GM13976 (cell line): ENCODE data around the gene ZNF146.

Experiments used
- DNase-seq: peaks from one replicate; pipeline ENCODE4 v3.0.0; 2012; ENCODE audit warnings: low spot score
- in situ Hi-C: fragments of 300-500 bp; cut with MboI; formaldehyde crosslinking; loops from one replicate; pipeline ENCODE4 v1.12.0; 2022; ENCODE audit warnings: low sequenced_read_pairs, mixed read lengths, inconsistent platforms; ENCODE audit not compliant: unreplicated experiment
- TF ChIP-seq, protein P1 (sequence below): IDR thresholded peaks from 2 replicates; pipeline ENCODE4 v1.5.1; 2012; ENCODE audit warnings: borderline replicate concordance, mild to moderate bottlenecking; ENCODE audit not compliant: insufficient read depth; ENCODE audit errors: extremely low read depth, missing control alignments, control extremely low read depth

The ZNF146 gene

DNA sequence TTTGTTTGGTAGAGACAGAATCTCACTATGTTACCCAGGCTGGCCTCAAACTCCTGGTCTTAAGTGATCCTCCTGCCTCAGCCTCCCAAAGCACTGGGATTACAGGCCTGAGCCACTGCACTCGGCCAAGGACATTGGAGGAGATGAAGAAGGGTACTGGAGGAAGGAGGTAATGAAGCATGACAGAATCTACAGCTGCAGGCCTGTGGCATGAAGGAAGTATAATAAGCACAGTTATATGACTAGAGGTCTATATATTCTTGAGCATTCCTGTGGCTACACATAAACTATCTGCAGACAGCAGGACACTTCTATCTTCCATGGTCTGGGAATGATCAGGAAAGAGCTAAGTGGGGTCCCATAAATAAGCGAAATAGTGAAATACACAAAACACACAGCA, 18.7 kb upstream of the ZNF146 start:
- TF ChIP-seq, protein P1, sequence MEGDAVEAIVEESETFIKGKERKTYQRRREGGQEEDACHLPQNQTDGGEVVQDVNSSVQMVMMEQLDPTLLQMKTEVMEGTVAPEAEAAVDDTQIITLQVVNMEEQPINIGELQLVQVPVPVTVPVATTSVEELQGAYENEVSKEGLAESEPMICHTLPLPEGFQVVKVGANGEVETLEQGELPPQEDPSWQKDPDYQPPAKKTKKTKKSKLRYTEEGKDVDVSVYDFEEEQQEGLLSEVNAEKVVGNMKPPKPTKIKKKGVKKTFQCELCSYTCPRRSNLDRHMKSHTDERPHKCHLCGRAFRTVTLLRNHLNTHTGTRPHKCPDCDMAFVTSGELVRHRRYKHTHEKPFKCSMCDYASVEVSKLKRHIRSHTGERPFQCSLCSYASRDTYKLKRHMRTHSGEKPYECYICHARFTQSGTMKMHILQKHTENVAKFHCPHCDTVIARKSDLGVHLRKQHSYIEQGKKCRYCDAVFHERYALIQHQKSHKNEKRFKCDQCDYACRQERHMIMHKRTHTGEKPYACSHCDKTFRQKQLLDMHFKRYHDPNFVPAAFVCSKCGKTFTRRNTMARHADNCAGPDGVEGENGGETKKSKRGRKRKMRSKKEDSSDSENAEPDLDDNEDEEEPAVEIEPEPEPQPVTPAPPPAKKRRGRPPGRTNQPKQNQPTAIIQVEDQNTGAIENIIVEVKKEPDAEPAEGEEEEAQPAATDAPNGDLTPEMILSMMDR = no peak
- DNase-seq = no peak
- in situ Hi-C loops = no loop called here

DNA sequence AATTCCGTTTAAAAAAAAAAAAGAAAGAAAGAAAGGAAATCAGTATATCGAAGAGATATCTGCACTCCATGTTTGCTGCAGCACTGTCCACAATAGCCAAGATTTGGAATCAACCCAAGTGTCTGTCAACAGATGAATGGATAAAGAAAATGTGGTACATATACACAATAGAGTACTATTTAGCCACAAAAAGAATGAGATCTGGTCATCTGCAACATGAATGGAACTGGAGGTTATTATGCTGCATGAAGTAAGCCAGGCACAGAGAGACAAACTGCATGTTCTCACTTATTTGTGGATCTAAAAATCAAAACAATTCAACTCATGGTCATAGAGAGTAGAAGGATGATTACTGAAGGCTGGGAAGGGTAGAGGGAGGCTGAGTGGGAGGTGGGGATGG, 16.8 kb upstream of the ZNF146 start:
- in situ Hi-C loops = no loop called here
- no peak for DNase-seq
- TF ChIP-seq, protein P1 = no peak

DNA sequence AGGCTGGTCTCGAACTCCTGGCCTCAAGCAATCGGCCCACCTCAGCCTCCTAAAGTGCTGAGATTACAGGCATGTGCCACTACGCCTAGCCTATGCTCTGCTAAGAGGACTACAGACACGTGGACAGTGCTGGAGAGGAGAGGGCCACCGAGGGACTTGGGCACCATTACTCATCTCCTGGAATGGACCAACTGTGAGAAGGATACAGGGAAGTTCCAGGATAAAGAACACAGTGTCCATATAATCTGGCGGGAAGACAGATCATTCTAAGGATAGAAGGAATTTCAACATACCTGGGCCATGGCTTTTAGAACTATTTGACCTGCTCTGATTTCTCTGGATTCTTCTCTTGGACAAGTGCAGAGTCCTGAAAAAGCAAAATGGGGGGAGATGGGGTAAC, 13.2 kb upstream of the ZNF146 start:
- TF ChIP-seq, protein P1 = no peak
- in situ Hi-C loops = loop anchor here (25.0 kb wide), 1 partner anchor 286 kb away; the partner anchor contains the start of gene ZNF566
- no peak for DNase-seq

DNA sequence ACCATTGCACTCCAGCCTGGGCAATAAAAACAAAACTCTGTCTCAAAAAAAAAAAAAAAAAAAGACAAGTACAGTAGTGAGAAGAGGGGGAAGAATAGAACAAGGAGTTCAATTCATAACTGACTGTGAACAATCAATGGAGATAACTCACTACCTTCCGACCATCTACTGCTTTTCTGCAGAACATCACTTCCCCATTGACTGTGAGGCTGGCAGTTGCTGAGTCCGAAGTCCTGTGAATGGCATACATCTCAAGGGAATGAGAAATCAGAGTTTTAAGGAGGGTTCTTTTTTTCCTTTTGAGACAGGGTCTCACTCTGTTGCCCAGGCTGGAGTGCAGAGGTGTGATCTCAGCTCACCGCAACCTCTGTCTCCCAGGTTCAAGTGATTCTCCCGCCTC, 11.6 kb upstream of the ZNF146 start:
- in situ Hi-C loops = loop anchor here (25.0 kb wide), 1 partner anchor 284 kb away; the partner anchor contains the start of gene ZNF566
- TF ChIP-seq, protein P1 = no peak
- DNase-seq = no peak

DNA sequence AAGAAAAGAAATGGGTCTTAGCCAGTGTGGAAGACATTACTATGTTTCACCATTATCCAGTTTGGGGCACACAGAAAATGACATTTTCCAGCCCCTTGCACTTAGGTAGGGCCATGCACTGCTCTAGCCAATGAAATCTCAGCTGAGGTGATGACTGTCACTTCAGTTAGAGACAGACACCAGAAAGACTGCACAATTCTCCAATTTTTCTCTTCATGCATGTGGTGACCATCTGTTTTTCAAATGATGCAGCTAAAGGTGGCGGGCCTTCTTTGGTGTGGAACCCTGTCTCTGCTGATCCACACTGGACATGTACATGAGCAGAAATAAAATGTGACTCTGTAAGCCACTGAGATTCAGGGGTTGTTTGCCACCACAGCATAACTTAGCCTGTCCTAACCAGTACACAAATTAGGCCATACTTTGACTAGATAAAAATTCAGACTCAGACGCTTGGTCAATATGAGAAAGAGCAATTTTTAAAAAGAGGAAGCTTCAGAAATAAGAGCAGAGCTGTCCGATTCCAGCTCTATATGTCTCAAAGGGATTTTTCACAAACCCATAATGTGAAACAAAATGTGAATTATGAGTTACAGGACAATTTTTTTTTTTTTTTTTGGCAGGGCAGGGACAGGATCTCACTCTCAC, 7.2 kb upstream of the ZNF146 start:
- TF ChIP-seq, protein P1 = no peak
- peak; percentile 60 for DNase-seq
- in situ Hi-C loops = loop anchor here (25.0 kb wide), 1 partner anchor 280 kb away; the partner anchor contains the start of gene ZNF566

DNA sequence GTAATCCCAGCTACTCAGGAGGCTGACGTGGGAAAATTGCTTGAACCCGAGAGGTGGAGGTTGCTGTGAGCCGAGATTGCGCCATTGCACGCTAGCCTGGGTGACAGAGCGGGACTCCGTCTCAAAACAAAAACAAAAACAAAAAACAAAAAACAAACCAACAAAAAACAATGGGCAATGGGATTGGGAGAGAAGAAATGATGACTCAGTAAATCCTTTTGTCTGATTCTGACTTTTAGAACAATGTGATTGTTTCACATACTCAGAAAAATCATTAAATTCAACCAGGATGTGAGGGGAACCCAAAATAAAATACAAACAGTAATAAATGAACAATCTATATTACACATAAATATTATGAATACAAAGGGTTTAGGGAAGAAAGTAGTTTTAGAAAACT, 5.5 kb upstream of the ZNF146 start:
- in situ Hi-C loops = loop anchor here (25.0 kb wide), 1 partner anchor 278 kb away; the partner anchor contains the start of gene ZNF566
- TF ChIP-seq, protein P1 = no peak
- DNase-seq = no peak

DNA sequence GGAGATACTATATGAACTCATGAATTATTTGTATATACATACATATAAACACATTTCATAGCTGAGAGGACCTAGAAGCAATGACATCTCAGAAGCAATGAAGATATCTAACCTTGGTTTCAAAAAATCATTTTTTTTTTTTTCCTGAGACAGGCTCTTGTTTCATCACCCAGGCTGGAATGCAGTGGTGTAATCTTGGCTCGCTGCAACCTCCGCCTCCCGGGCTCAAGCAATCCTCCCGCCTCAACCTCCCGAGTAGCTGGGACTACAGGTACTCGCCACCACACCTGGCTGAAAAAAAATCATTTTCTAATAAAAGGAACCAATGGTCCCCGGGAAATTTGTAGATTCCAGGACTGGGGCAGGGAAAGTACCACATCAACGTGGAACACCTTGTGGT, 4.4 kb upstream of the ZNF146 start:
- no peak for DNase-seq
- in situ Hi-C loops = loop anchor here (25.0 kb wide), 1 partner anchor 277 kb away; the partner anchor contains the start of gene ZNF566
- TF ChIP-seq, protein P1 = no peak
